SIG-M5 treated with dmso at 0.1 percent for 504 hours (cell line): ENCODE results near the gene HSPE1.
"Not testable (repeated sequence)": the region's sequence is repeated elsewhere in the genome, so short reads cannot be mapped to it uniquely, and the experiment has no call there.

Experiments used
- DNase-seq: peaks from one replicate; lab custom pipeline; 2025; ENCODE audit not compliant: unreplicated experiment; lab: John Stamatoyannopoulos, UW

The HSPE1 gene

GRCh38 chr2:197498235-197498936 lies 1.8 kb upstream of the HSPE1 start:
- no peak for DNase-seq

GRCh38 chr2:197498937-197499593 lies 1.1 kb upstream of the HSPE1 start:
- peak; percentile 56 for DNase-seq

GRCh38 chr2:197500503-197501131 lies 438 bp downstream of the HSPE1 start:
- no peak for DNase-seq

- DNase-seq: no peak
Observed at GRCh38 chr2:197502201-197502600, 2.0 kb downstream of the HSPE1 start.

- DNase-seq: no peak
Observed at GRCh38 chr2:197502685-197503084, 2.5 kb downstream of the HSPE1 start.

GRCh38 chr2:197504000-197504399 lies 3.8 kb downstream of the HSPE1 start:
- DNase-seq: no peak

- DNase-seq: no peak
Observed at GRCh38 chr2:197504512-197504911, 4.3 kb downstream of the HSPE1 start.

GRCh38 chr2:197506658-197507057 lies 6.5 kb downstream of the HSPE1 start:
- DNase-seq: no peak

GRCh38 chr2:197513915-197514314 lies 13.7 kb downstream of the HSPE1 start:
- DNase-seq: no peak

- peak; percentile 28 for DNase-seq
Observed at GRCh38 chr2:197514754-197515153, 14.6 kb downstream of the HSPE1 start.

GRCh38 chr2:197515315-197515738 lies 15.1 kb downstream of the HSPE1 start:
- DNase-seq: no peak

- DNase-seq: peak; percentile 96
Observed at GRCh38 chr2:197515739-197516392, 15.7 kb downstream of the HSPE1 start, which contains the start of gene MOB4. MOB4 (plus strand) TSS chr2:197516066; CDS start chr2:197516087, 21 bp downstream.

- no peak for DNase-seq
Observed at GRCh38 chr2:197516393-197516761, 16.2 kb downstream of the HSPE1 start.

- no peak for DNase-seq
Observed at GRCh38 chr2:197517150-197517549, 17.0 kb downstream of the HSPE1 start.

GRCh38 chr2:197538412-197538811 lies 38.2 kb downstream of the HSPE1 start:
- no peak for DNase-seq

GRCh38 chr2:197539734-197540133 lies 39.6 kb downstream of the HSPE1 start:
- no peak for DNase-seq

GRCh38 chr2:197543206-197543605 lies 43.0 kb downstream of the HSPE1 start:
- DNase-seq: no peak

- DNase-seq: no peak
Observed at GRCh38 chr2:197547163-197547900, 47.2 kb downstream of the HSPE1 start.

GRCh38 chr2:197548582-197548981 lies 48.4 kb downstream of the HSPE1 start:
- DNase-seq: no peak

GRCh38 chr2:197551260-197551659 lies 51.1 kb downstream of the HSPE1 start:
- DNase-seq: not testable (repeated sequence)
